Measurements from ENCODE around the gene MCIDAS. TPM values are rescaled to one million over a fixed set of nuclear protein-coding genes. Genes with fewer than 3 reads are reported as not detected.

The MCIDAS gene
- total and polyA plus RNA-seq, 2 of the 4 experiments (the other 2 are of a cell fraction) = not detected

DNA sequence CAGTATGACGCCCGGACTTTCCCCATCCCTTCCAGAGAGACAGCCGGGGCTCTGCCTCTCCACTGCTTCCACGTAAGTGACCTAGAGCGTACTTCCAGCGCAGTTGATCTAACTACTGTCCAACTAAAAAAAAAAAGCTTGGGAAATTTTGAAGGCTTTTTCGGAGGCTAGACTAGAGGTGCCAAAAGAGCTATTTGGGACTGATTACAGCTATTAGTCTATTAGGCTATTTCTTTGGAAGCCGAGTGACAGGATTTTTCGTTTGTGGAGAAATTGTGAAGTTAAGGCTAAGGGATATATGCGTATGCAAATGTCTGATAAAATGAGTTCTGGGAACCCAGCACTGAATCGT, 4.8 kb upstream of the MCIDAS start:
- Histone ChIP-seq H3K4me3 (ENCODE audit: insufficient read depth, low read depth, low read length) (no peak overlapping the region), H2BK15ac (ENCODE audit: low read depth, low read length) (no peak overlapping the region), H3K4ac (ENCODE audit: low read depth, low read length) (no peak overlapping the region), H3K56ac (ENCODE audit: extremely low read depth, insufficient read depth, low read length) (no peak overlapping the region), H3K18ac (ENCODE audit: low read depth, low read length) (no peak overlapping the region), H3K14ac (replicated peaks; ENCODE audit: low read depth, low read length) (no peak overlapping the region), H4K5ac (ENCODE audit: low read depth, low read length) (no peak overlapping the region), H2BK5ac (ENCODE audit: low read depth, low read length, poor library complexity, severe bottlenecking) (no peak overlapping the region), H2AK9ac (replicated peaks; ENCODE audit: low read depth, low read length, poor library complexity) (no peak overlapping the region), H4K91ac (ENCODE audit: insufficient read depth, low read depth, low read length) (no peak overlapping the region), H3K36me3 (ENCODE audit: control insufficient read depth, insufficient read depth, low read length) (no peaks in the 10 kb centered on the region), H3K27ac (ENCODE audit: insufficient read depth, low read length) (no peak overlapping the region), H2AFZ (replicated peaks; ENCODE audit: low read length, poor library complexity) (peak overlapping the region; percentile 88), H2AK5ac (ENCODE audit: low read depth, low read length) (no peak overlapping the region), H4K8ac (ENCODE audit: low read depth in 2 of 2, low read length in 2 of 2) (no peak overlapping the region), H3K9ac (ENCODE audit: low read depth, low read length) (no peak overlapping the region), H3K9me3 (ENCODE audit: control insufficient read depth, insufficient read depth, low read length) (peaks cover 4% of the 10 kb centered on the region; the same call in 1 of the 2 replicates), H2BK120ac (ENCODE audit: low read depth, low read length) (no peak overlapping the region), H3K23ac (ENCODE audit: low read depth, low read length) (no peak overlapping the region), H4K20me1 (ENCODE audit: insufficient read depth, low read length) (peaks cover 23% of the 10 kb centered on the region; the same call in 1 of the 2 replicates), H3K4me1 (ENCODE audit: control insufficient read depth, insufficient read depth, low read length) (peaks cover 9% of the 10 kb centered on the region; the same call in 1 of the 2 replicates), H2BK20ac (ENCODE audit: low read depth, low read length) (no peak overlapping the region), H3K79me1 (ENCODE audit: low read depth in 1 of 2, low read length in 2 of 2) (no peaks in the 10 kb centered on the region), H3K27me3 (ENCODE audit: control insufficient read depth, insufficient read depth, low read length) (peaks cover 86% of the 10 kb centered on the region), H3K9me1 (ENCODE audit: insufficient read depth, low read length) (no peaks in the 10 kb centered on the region), H3K4me2 (ENCODE audit: low read depth, low read length) (peak overlapping the region; percentile 81; the same call in 1 of the 2 replicates)
- CTCF ChIA-PET = no interaction called here
- no TSS peak for BruUV-seq (replicated peaks)
- no peak for TF ChIP-seq CTCF (conservative IDR thresholded peaks at IDR 0.05; ENCODE audit: low read depth, low read length)
- TF ChIP-seq SMC3 (IDR thresholded peaks at IDR 0.05; ENCODE audit: low read depth, low read length) = no peak
- TF ChIP-seq BHLHE40 (IDR thresholded peaks at IDR 0.05; ENCODE audit: low read depth, low read length) = no peak
- no peak for TF ChIP-seq MAFK (IDR thresholded peaks at IDR 0.05; ENCODE audit: low read depth, low read length)
- in situ Hi-C loops (cut with MboI; ENCODE audit: low sequenced_read_pairs) (no loop called here), intact Hi-C loops (cut with micrococcal nuclease) (no loop called here), dilution Hi-C loops (cut with HindIII; ENCODE audit: low sequenced_read_pairs, unreplicated experiment) (no loop called here)
- DNase-seq (no peak), ATAC-seq (ENCODE audit: low read depth) (no peak)
- POLR2A ChIA-PET (ENCODE audit: unreplicated experiment) = interaction anchor here (0.5 kb wide), 1 partner anchor 1825 kb away, joined by 3 read pairs; no protein-coding TSS in a partner anchor
- WGBS, 2 experiments (ENCODE audit: extremely low coverage in 2 of 2, insufficient read length in 1 of 2) = 8% methylated on average over 4 of the region's 11 CpGs; no CpG with 5 or more reads in 1 of the 2 experiments

All from IMR-90 (cell line).